ENCODE results near the gene PUDP.
A peak's percentile ranks its signal among the peaks of the same experiment; 100 is the strongest.

PUDP gene

DNA sequence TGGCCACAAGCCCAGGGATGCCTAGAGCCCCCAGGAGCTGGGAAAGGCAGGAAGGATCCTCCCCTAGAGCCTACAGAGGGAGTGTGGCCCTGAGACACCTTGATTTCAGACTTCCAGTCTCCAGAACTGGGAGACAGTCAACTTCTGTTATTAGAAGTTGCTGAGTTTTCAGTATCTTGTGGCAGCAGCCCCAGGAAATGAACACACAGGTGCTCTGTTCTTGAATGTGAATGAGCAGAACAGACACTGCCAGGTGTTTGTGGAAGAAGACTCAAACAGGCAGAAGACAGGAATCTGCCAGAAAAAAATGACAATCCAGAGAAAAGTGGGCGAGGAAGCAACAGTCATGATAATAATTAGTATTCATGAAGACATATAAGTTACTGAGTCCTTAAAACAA is 64.9 kb downstream of the PUDP start:
- no peak for DNase-seq
- intact Hi-C loops (cut with DNase I), result no loop called here

DNA sequence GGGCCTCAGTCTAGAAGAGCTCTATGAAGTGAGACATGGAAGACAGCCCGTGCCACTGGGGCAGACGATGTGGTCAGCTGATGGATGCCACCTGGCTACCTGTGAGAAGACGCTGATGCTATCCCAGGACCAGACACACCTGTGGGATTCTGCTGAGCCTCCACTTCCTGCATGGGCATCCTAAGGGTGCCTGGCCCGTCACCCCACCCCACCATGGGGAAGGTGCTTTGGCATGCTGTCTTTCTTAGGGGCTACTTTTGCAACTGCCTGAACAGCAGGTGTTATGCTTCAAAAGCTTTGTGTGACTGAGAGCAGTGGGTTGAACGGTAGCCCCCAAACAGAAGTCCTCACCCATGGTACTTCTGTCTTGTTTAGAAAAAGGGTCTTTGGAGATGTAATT is 65.4 kb downstream of the PUDP start:
- DNase-seq, result no peak
- intact Hi-C loops (cut with DNase I), result no loop called here

DNA sequence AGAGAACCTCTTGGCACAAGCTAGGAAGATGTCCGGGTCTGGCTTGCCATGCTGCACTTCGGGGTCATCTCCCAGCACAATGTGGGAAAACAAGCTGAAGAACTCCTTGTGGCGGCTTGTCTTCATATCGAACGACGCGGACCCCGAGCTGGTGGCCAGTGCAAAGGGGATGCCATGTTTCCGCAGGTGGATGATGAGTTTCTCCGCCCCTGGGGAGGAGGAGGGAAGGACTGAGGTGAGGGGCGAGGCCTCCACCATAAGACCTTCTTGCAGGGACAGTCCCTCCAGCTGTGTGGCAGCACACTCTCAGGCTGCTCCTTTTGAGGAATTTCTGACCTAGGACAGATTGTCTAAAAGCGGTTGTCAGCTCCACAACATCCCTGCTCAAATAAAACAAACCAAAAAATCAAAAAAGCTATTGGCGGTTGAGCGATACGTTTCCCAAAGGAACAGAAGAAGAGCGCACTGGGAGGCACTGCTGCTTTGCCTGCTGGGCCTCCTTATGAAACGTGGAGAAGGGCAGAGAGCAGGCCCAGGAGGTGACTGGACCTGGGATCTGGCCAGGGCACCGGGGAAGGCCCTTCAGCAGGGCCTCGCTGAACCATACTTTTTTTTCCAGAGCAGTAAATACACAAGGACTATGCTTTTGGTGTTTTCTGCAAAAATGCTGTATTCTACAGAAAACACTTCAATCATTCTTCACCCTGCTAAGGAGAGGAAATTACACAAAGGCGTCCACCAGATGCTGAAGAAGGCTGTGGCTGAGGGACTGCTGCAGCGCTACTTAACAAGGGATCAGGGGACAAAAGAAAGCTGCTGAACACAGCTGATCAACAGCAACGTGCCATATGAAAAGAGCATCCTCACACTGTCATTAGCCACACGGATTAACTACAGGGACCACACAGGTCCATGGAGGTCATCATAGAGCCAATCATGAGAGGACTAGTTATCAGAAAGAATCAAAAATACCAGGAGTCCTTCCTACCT is 70.4 kb downstream of the PUDP start:
- no peak for DNase-seq
- intact Hi-C loops (cut with DNase I), result no loop called here

DNA sequence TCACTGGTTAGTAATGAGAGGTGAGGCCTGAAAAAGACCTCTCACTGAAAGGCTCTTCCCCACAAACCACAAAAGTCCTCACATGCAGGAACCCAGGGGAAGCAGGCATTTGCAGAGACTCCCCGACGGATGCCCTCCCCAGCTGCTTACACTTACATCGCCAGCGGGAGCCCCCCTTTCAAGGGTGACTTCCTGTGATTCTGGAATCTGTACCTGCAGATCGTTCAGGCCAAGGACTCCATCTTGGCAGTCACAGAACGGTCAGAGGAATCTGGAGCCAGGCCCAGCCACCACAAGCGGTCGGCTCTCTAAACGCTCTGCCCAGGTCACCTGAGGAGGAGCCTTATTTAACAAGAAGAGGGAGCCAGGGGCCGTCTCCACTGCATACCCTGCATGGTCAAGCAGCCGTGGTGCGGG is 71.7 kb downstream of the PUDP start:
- intact Hi-C loops (cut with DNase I), result no loop called here
- no peak for DNase-seq

DNA sequence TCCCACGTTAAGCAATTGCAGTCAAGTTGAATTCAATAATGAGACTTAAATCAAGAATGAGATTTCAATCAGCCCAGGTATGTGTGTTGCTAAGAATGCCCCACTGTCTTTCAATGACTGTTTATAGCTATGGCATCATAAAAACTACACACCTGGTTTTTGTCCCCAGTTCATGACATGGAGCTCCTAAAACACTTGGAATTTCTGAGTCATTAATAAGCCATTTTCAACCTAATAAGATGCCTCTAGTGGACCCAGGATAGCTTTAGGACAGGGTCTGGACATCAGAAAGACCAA is 73.1 kb downstream of the PUDP start:
- intact Hi-C loops (cut with DNase I), result no loop called here

DNA sequence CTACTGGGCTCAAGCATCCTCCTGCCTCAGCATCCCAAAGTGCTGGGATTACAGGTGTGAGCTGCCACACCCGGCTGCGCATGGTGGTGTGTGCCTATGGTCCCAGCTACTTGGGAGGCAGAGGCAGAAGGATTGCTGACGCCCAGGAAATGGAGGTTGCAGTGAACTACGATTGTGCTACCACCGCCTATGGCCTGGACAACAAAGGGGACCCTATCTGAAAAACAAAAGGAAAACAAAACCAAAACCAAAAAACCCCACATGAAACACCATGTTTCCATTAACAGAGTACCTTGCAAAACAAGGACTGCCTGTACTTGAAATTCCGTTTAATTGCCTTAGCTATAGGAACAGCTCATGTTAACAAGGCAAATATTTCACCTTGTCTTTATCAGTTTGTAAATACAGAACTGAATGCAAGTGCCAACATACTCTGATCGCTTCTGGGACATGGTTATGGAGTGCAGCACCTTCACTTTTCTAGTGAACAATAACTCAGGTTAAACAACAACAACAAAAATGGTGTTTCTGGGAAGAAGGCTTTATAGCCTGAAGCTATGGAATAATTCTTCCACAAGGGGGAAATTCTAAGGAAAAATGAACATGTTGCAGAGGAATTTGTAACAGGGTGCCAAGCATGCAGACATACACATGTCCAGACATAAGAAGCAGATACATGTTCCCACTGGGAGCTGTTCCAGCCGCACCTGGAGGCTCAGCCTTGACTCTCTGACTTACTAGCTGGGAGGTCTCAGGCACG is 73.6 kb downstream of the PUDP start:
- intact Hi-C loops (cut with DNase I), result no loop called here
- DNase-seq, result no peak

More for the DNA sequence above, 73.1 kb downstream of the PUDP start:
- no peak for DNase-seq

DNA sequence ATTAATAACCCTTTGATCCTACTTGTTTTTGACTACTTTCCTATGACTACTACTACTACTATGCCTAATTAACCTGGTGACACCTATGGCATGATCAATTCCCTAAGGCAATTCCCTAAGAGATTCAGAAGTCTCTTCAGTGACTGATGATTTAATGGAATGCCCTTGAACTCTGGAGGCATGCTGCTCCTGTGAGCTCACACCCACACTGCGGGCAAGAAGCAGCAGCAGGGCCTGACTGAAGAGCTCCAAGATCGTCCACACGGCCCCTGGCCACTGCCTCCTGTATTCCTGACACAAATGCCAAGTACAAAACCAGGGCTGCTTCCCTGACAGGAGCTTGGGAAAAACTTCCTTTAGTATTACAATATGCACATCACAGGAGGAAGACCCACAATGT is 74.6 kb downstream of the PUDP start:
- intact Hi-C loops (cut with DNase I), result no loop called here
- DNase-seq, result no peak

DNA sequence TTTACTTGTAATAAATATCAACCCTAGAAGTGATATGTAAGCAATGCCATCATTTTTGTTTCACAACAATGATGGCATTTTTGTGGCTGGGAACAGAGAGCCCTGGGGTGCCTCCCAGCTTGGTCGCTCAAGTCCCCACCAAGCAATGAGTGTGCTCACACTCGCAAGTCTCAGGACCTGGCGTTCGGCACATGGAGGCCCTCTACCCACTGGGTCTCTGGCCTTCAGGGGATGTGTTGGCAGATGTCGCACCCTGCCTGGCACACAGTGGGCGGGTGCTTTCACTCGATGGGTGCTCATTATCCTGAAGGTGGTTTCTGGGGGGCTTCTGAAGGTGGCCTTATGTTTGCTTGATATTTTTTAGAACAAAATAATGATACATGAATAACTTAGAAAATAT is 75.1 kb downstream of the PUDP start:
- intact Hi-C loops (cut with DNase I), result no loop called here
- DNase-seq, result no peak

DNA sequence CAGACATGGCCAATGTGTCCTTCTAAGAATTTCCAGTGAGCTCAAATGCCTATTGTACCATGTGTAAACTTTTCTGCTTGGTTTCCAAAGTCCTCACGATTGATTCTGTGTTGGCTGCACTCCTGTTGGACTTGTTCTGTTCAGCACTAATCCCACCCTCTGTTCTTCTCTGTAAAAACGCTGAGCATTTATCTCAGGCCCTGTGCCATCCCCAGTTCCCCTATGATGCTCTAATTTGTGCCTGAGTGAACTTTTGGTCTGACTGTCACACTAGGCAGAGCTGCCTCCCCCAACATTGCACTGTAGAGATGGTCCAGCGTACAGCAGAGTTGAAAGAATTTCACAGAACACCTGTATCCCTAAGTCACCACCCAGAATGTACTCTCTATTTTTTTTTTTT is 76.6 kb downstream of the PUDP start:
- DNase-seq, result no peak
- intact Hi-C loops (cut with DNase I), result no loop called here

DNA sequence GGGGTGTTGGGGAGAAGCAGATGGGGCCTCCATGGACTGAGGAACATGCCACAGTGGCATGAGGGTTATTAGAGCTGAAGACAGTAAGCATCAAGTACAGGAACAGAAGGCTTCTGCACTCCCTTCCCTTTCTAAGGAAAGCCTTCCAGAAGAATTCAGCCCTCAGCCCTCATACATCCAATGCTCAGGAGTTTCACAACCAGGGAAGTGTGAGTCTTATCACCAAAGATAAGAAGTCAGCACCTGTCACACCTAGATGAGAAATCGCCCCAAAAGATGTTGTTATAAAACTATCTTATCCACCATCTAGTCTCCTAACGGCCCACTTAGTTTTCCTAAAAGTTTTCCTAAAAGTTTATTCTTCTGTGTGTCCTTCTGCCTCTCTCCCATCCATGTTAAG is 78.4 kb downstream of the PUDP start:
- intact Hi-C loops (cut with DNase I), result no loop called here
- no peak for DNase-seq

DNA sequence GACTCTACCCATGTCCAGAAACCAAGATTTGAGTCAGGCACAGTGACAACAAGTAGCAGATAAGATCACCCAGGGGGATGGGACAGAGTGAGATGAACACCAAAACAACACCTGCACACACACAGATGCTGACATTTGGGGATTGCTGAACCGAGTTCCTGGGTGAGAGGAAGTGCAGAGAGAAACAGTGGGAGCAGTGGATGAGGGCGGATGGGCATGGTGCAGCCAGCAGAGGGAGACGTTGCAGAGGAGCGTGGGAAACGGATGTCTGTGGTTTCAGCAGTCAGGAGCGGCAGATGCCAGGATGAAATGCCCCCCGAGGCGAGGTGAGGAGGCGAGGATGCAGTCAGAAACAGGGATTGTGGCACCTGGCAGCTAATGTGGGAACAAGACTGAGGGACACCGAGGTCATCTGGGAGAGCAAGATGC is 79.0 kb downstream of the PUDP start:
- DNase-seq, result peak in 10 of 42 donors; percentile 3 to 34 (median 28)
- intact Hi-C loops (cut with DNase I), result no loop called here

DNA sequence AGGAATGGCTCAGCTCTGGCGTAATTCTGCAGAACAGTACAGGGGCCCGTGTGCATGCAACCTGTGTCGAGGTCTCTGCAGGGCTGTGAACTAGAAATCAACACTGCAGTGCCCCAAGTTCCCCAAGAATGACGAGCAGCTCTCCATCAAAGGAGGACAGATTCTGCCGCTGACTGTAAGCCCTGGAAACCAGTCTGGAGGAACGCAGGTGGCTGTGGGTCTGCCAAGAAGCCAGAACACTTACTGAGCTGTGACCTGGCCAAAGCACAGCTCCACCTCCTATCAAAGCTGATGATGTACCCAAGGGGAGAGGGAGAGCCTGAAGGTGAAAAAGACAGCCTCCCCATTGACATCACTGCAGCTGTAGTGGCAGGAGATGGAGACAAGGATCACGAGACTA is 80.7 kb downstream of the PUDP start:
- no peak for DNase-seq
- intact Hi-C loops (cut with DNase I), result no loop called here

DNA sequence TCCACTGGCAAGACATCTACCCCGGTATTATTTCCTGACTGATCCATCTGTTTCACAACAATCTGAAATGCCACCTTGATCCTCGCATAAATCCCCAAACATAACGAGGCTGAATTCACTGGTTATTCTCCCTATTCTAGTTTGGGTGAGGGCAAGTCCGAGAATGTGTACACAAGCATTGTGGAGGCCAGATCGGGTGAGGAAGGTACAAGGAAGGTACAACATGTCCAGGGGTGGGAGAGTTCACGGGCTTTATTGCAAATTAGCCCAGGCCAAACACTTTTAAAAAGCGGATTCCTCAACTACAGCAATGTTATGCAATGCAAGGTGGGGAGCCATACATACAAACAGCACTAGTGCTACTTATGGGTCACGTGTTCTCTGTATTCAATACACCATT is 82.5 kb downstream of the PUDP start:
- intact Hi-C loops (cut with DNase I), result no loop called here
- no peak for DNase-seq

DNA sequence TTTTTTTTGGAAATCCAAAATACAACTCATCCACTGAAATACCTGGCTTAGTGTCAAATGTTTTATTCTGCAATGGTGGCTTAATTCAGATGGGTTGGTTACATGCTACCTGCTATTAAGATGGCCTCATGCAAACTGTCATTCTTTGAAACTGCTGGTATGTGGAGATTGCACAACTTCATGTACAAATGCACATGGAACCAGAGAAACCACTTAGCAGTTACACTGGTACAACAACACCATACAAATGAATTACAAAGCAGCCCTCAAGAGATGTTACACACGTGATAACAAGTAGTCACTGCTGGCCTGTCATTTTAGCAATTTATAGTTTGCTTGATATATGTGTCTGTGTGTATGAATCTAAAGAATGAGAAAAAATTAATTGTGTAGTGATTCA is 85.0 kb downstream of the PUDP start:
- intact Hi-C loops (cut with DNase I), result no loop called here
- DNase-seq, result no peak

DNA sequence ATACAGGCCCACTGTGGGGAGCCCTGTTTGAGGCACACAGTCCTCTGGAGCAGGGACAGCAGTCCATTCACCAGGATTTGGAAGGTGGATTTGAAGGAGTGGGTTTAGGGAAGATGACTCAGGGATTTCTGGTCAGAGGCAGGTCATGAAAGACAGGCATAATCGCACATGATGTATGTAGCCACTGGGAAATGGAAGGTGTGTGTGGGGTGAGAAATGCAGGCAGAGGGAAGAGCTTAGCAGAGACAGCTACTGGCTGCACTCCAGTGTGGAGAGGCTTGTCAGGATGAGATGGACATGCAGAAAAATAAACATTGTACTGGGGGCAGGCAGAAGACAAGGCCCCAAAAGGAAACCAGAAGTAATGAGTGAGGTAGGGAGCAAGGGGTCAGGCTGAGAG is 85.7 kb downstream of the PUDP start:
- no peak for DNase-seq
- intact Hi-C loops (cut with DNase I), result no loop called here

DNA sequence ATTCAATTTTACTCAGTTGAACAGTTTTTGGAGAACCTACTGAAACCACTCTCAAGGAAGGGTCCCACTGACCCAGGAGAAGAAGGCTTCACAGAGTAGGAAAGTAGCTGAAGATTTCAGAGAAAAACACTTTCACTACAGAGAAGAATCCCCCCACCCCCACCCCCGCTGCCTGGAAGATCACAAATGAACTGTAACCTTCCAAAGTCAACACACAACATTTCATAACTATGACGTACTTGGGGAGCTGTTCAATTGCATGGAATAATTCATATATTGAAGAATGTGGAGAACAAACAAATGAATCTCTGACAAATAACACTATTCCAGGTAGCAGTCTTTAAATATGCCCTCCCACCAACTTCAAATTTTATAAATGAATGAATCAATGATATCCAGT is 86.5 kb downstream of the PUDP start:
- DNase-seq, result no peak
- intact Hi-C loops (cut with DNase I), result no loop called here

DNA sequence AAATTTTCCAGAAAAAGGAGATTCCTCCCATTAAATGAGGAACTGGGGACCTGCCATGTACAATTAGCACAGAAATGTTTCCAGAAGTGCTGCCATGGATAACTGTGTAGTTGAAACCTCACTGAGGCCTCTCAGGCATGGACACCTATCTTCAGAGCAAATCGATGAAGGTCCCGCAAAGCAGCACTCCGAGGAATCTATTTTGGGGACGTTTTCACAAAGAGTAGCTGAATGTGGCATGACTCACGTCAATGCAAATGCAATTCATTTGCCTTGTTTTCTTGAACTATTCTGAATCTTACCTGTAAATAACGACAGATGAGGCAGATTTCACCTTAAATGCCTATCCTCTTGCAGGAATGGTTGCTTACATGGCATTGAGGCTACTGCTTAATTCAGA is 87.5 kb downstream of the PUDP start:
- no peak for DNase-seq
- intact Hi-C loops (cut with DNase I), result no loop called here

DNA sequence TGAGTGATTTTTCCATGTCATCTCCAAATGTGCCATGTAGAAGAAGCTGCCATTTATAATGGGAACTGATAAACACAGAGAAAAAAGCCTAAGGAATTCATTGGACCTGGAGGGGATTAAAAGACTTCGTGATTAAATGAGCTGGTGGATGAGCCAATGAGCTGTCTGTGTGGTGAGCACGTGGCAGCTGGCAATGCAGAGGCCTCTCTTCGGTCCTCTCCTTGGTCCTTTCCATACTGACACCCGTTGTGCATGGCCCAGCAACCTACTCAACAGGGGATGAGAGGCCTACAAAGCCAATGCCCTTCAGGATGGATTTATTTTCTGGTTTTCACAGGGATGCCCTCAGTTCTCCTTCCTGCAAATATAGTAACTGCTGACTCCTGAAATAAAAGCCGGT is 88.1 kb downstream of the PUDP start:
- DNase-seq, result no peak
- intact Hi-C loops (cut with DNase I), result no loop called here

DNA sequence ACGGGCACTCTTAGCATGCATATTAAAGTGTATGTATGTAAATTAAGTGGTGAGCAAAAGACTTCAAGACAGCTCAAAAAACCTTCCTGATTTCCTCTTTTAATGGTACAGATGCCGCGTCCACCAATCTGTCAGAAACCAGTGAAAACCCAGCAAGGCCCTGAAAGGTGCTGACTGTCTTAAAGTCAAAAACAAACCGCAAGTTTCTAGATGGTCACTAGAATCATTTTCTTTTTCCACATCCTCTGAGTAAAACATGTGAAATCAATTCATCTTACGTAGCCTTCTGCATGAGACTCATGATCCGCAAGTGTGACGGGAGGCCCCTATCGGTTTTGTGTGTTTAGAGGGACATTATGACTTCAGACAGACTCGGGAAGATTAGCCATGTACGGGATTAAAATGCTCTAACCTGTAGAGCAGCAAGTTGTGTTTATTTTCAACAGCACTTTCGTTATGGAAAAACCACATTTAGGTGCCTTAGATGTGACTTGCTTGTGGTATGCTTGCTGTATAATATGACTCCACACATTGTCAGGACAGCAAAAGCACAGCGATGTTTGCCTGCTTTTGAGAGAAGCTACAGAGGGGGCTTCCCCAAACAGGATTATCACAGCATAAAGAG is 88.6 kb downstream of the PUDP start:
- no peak for DNase-seq
- intact Hi-C loops (cut with DNase I), result no loop called here

DNA sequence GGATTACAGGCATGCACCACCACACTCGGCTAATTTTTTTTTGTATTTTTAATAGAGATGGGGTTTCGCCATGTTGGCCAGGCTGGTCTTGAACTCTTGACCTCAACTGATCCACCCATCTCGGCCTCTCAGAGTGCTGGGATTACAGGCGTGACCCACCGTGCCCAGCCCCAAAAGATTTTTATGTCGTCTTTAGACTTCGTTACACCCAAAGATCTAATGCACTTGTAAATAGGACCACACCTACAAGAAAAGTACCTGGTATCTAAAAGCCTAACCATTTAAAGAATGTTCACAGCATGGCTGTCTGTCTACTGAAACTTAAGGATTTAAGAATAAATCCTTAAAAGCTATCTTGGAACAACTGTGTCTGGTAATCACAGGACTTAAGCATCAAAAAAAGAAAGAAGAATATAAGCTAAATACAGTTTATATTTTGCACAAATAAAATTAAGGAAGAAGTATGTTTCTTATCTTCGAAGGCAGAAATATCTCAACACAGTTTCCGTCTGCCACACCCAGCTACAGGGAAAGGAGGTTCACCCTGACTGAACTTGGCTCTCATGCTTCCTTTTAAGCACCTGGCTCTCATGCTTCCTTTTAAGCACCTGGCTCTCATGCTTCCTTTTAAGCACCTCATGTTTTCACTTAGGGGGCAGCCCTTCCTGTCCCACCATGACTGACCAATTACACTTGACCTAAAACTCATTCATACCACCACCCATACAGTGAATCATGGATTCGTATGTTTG is 92.4 kb downstream of the PUDP start:
- intact Hi-C loops (cut with DNase I), result no loop called here
- no peak for DNase-seq

Data from head of caudate nucleus (tissue), 42 donors.